NCI-H1417 (cell line): ENCODE measurements around the gene C1QC.
A peak's percentile ranks its signal among the peaks of the same experiment; 100 is the strongest.

ENCODE experiments used
- DNase-seq, 3 experiments: peaks; one replicate each; lab custom pipeline; 2025; lab: John Stamatoyannopoulos, UW

Gene C1QC

DNA sequence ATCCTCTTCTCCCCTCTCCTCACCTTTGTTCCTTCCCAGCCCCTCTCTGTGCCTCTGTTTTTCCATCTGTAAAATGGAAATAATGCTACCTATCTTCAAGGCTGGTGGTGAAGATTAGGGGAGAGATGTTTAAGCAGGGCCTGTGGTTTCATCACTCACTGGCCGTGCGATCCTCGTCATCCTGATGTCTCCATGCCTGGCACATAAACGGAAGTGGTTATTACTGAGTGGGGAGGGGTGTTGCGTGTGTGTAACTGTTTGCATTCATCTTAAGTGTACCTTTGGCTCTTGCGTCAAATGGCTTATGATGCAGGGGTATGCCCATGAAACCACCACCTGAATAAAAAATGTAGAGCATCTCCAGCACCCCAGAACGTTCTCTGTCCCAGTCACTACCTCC is 24.2 kb upstream of the C1QC start:
- DNase-seq = peak in 2 of 3 experiments; percentile 21 to 47

DNA sequence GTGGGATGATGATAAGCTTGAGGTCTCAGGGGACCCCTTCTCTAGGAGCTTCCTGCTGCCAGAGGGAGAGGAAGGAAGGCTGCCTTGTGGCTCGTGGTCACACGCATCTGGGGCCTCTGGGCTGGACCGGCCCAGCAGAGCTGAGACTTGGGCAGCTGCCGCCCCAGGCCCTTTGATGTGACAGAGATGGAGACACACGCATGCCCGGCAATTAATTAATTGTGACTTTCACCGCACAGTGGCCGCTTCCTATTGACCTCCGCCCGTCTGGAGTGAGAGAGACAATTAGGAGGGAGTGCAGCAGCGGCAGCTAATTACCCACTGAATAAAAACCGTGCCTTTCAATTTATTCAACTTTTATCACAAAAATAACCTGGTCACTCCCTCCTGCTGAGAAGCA is 23.6 kb upstream of the C1QC start:
- DNase-seq = peak in 2 of 3 experiments; percentile 34 to 67

DNA sequence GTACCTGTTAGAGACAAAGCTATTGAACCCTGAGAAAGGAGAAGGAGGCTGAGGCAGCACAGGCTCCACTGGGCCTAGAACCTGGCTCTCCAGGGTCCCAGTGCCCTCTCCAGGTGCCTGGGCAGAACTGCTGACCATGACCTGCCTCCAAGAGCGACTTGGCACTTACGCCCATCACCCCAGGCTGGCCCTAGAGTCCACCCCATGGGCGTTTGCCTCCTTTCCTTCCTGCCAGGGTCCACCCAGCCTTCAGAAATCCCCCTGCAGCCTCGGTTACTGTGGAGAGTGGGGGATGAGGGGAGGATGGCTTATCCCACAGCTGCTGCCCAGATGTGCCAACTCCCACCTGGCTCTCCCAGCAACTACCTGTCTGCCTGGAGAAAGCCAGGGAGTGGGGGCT is 21.7 kb upstream of the C1QC start:
- no peak for DNase-seq

DNA sequence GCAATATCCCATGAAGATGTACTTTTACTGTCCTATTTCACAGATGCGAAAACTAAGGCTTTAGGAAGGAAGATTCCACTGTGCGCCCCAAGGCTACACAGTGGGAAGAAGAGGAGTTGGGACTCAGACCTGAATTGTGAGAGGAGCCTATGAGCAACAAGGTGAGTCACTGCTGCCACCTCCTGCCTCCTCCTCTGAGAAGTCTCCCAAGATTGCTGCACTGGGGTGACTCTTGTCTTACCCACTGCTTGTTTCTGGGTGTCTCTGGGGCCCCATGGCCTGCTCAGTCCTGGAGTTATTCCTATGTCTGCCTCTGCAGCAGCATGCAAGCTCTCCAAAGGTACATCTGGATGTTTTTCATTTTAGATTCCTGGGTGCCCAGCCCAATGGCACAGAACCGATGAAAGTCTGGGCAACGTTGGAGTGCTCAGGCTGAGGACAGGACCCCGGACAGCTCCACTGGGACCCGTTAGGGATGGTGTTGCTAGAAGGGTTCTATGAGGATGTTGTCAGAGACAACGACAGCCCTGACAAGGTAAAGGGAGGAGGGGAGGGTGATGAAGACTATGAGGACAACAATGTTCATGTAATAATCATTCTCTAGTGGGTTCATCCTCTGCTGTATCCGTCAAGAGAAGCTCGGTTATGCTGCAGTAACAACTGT is 18.0 kb upstream of the C1QC start:
- no peak for DNase-seq

DNA sequence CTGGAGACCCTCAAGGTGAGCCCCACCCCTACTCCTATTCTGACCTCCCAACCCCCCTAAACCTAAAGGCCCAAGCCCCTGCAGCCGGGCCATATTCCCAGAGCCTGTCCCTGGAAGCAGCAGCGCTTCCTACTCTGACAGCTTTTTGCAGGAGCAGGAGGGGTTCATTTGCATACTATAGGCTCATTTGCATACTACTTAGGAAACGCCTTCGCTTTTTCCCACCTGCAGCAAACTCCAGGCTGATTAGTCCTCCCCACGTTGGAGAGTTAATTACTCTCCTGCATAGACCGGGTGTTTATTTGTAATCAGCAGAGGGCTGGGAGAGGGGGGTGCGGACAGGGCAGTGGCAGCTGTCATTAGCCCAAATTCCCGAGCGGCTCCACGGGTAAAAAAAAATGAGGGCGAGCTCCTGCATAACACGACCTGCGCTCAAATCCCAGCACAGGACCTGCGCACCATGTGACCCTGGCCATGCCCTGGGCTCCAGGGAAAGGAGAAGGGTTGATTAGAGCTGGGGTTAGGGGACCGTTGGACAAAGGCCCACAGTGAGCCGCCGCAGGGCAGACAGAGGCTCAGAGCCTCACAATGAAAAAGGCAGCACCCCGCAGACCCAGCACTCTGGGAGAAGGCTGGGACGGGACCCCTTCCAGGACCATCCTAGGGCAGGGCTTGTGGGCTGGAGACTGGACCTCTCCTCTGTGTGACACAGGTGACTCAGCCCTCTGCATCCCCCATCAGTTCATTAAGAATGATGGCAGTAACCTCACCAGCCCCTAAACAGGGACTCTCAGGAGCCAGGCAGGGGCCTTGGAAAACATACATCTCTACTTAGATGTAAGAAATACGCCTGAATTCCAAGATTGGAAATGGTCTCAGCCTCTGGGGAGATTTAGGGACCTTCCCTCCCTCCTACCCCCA is 16.9 kb upstream of the C1QC start:
- peak in 2 of 3 experiments; percentile 15 to 48 for DNase-seq

DNA sequence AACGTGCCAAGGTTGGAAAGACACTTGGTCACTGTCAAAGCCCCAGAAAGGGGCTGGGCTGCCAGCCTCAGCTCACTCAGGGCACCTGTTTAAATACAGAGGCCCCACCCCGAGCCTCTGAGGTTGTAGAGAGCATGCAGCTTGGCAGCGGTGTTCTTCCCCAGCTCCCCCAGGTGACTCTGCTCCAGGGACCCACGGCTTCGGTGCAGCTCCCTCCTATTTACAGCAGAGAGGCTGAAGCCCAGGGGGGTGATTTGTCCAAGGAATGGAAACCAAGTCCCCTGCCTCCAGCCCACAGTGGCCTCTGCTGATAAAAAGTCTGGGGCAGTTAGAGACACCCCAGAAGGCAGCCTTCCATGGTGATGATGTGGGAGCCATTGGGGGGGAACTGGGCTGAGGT is 16.1 kb upstream of the C1QC start:
- peak; percentile 40 to 70 (median 56) for DNase-seq

DNA sequence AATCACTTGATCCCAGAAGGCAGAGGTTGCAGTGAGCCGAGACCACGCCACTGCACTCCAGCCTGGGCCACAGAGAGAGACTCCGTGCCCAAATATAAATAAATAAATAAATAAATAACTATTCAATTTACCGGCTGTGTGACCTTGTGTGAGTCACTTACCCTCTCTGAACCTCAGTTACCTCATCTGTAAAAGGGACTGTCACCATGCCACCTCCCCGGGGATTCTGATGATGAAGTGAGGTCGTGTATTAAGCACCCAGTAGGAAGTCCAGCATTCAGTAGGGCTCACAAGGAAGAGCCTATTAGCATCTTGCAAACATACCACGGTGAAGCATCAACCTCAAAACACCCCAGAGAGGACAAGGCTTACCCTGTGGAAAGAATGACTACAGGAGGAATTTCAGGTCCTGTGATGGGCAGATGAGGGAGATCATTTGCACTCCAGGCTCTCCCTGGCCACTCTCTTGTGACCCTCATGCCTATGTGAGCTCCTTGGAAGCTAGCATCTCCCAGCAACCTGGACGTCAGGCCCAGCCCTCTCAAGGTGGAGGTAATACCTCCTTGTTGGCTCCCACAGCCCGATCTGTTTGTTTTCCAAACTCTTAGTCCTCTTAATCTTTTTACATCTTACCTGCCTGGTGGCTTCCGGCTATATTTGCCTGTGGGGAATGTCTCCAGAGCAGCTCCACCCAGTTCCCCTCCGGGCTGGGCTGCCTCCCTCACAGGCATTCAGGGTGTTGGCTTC is 14.6 kb upstream of the C1QC start:
- no peak for DNase-seq

DNA sequence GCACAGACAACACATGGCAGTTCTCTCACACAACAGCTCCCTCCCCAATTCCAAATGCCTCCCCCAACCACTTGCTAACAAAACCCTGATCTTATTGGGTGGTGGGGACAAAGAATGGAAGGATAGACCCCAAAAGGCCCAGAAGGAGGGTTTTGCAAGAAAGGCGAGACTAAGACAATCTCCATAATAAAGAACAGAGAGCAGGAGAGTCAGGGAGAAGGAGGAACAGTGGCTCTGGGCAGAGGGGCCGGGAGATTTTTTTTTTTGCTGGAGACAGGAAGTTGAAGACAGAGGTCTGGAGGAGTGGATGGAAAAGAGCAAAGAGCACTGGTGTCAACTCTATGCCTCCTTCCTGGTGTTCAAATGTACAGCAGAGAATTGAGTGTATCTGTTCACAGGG is 13.5 kb upstream of the C1QC start:
- no peak for DNase-seq

DNA sequence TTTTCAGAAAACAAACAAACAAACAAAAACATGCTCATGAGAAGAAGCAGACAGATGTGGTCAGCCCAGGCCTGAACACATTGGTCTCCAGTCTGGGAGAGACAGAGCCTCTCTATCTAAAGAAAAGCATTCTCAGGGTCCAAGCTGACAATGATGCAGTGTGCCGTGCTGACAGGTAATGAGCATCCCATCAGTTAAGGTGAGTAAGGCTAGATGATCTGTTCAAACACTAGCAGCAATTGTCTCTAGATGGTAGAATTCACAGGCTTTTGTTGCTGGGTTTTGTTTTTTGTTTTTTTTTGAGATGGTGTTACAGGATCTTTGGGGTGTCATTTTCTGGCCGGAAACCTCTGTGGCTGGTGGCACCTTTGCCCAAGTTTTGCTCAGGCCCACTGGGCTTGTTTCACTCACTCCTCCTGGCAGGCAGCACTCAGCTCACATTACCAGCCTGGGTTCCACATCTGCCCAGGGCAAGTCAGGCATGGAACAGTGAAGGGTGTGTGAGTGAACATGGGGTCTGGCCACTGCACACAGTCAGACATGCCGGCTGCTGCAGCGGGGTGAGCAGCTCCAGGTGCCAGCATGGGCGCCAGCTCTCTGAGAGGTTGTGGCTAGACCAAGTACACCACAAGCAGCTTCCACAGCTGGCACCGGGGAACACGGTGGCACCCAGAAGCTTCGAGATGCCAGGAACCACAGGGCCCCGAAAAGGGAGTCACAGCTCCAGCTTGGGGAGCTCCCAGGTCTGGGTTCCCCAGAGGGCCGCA is 9.6 kb upstream of the C1QC start:
- DNase-seq = no peak

DNA sequence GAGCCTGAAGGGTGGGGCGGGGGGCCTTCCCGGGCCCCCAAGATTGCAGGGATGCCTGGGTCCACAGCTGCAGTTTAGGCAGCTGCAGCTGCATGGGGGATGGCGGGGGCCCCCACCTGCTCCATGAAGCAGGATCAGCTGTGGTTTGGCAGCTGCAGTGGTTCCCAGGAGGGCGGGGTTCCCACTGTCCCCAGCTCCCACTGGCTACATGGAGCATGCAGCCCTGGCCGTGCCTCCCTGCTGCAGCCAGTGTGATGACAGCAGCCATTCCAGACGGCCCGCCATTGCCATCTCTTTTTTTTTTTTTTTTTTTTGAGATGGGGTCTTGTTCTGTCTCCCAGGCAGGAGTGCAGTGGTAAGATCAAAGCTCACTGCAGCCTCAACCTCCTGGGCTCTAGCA is 8.0 kb upstream of the C1QC start:
- DNase-seq = peak in 1 of 3 experiments; percentile 30

DNA sequence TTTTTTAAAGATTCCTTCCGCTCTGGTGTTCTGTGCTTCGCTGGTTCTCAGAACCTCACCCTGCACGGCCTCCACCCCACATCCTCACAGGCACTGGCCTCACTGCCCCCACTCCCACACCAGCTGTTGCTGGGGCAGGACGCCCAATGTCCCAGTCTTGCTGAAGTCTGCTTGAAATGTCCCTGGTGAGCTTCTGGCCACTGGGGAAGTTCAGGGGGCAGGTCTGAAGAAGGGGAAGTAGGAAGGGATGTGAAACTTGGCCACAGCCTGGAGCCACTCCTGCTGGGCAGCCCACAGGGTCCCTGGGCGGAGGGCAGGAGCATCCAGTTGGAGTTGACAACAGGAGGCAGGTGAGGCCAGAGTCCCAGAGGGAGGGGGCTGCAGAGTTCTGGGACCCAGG is 7.1 kb upstream of the C1QC start, which contains the start of gene C1QA:
C1QA (plus strand) TSS at position 276 of the 400 bp plus-strand sequence. CDS start 989 bp downstream, outside the sequence.
- DNase-seq = no peak

DNA sequence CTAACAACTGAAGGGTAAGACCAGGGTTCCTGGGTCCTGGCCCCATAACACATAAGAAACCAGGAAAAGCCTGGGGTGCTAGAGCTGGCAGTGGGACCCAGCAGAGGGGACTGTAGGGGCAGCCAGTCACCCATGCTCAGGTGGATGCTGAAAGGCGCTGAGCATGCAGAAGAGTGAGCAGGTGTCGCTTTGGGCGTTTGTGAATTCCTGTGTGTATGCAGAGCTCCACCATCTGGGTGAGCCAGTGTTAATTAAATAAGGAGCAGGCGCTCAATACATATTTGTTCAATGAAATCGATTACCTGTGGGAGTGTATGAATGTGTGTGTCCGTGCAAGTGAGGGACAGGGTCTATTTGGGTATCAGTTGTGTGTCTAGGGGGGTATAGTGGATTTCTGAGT is 6.5 kb upstream of the C1QC start:
- DNase-seq = peak; percentile 55 to 81 (median 57)

DNA sequence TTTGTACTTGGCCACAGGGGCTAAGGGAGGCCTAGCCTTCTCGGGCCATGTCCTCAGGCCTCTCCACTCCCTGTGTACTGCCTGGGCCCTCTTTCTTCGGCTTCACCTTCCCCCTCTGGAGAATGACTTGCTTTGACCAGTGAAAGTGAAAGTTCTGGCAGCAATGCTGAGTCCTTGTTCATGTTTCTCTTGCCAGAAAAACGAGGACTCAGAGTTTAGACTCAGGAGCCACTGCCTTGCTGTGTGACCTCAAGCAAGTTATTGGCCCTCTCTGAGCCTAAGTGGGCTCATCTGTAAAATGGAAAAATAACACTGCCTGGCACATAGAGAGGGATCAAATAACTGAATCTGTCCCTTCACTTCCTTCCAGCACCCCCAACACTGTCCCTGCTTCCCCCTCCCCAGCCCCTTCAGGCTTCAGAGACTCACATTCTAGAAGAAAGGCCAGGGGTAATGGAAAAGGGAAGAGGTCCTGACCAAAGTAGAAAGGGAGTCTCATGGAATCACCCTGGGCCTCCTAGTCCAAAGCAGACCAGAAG is 5.5 kb upstream of the C1QC start:
- no peak for DNase-seq

DNA sequence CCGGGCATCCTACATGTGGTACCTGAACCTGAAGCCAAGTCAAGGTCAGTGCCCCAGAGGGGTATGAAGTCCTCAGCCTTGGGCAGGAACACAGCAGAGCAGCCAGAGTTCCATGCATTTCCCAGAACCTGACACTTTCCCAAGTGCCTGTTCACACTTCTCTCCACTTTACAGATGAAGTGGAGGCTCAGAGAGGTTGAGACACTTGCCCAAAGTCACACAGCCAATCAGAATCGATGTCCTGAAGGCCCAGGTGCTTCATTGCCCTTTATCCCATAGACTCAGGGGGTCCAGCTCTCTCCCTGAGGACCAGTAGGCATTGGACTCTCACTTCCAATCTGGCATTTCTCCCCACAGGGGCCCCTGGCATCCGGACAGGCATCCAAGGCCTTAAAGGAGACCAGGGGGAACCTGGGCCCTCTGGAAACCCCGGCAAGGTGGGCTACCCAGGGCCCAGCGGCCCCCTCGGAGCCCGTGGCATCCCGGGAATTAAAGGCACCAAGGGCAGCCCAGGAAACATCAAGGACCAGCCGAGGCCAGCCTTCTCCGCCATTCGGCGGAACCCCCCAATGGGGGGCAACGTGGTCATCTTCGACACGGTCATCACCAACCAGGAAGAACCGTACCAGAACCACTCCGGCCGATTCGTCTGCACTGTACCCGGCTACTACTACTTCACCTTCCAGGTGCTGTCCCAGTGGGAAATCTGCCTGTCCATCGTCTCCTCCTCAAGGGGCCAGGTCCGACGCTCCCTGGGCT is 4.8 kb upstream of the C1QC start:
- no peak for DNase-seq

DNA sequence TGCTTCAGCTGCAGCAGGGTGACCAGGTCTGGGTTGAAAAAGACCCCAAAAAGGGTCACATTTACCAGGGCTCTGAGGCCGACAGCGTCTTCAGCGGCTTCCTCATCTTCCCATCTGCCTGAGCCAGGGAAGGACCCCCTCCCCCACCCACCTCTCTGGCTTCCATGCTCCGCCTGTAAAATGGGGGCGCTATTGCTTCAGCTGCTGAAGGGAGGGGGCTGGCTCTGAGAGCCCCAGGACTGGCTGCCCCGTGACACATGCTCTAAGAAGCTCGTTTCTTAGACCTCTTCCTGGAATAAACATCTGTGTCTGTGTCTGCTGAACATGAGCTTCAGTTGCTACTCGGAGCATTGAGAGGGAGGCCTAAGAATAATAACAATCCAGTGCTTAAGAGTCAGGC is 4.1 kb upstream of the C1QC start:
- no peak for DNase-seq

DNA sequence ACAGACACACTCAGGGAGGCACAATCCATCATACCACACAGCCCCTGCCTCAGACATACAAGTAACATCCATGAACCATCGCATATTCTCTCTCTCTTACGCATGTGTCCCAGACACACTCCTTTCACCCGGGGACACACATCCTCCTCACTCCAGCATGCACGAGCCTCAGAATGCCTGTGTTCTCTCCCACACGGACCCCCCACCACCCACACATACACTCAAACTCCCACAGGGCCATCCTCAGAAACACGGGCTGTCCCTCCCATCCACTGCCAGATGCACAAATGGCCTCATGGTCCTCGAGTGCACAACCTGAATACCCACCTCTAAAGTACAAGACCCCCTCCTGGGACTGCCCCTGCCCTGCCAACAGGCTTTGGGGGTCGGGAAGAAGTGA is 2.2 kb upstream of the C1QC start:
- DNase-seq = no peak

DNA sequence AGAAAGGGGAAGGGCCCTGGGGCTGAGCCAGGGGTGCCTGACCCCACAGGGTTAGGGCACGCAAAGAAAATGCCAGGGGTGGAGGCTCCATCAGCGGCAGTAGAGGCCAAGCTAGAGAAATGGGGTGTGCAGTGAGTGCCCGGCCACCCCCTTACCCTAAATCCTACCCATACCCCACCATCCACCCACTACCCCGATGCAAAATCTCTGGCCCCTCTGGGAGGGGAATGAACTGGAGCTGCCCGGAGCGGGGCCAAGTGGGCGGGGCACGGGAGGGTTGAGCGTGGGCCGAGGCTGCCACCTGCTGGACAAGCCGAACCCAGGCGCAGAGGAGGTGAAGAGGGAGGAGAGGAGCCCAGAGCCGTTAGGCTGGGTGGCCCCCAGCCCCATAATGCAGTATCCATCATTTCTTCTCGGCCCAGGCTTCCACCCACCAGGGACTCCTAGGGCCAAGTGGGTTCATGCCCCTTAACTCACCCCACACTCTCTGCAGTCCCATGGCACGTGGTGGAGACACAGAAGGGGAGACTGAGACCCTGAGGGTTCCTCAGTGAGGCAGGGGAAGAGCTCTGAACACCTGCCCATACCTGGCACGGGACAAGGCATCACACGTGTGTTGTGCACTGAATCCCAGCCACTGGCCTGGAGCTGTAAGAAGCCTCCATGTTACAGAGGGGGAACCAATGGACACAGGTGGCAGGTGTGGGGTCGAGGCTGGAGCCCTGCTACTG is 1.4 kb upstream of the C1QC start:
- DNase-seq = peak; percentile 43 to 69 (median 64)

DNA sequence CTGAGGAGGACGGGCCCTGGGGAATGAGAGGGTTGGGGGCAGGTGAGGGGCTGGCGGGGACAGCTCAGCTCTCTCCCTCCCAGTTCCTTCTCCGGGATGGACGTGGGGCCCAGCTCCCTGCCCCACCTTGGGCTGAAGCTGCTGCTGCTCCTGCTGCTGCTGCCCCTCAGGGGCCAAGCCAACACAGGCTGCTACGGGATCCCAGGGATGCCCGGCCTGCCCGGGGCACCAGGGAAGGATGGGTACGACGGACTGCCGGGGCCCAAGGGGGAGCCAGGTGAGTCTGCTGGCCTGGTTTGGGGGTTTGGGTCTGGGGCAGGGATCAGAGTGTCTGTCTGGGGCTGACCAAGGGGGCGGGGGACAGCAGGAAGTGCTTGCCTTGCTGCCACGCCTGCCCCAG is 495 bp downstream of the C1QC start:
- DNase-seq = no peak

DNA sequence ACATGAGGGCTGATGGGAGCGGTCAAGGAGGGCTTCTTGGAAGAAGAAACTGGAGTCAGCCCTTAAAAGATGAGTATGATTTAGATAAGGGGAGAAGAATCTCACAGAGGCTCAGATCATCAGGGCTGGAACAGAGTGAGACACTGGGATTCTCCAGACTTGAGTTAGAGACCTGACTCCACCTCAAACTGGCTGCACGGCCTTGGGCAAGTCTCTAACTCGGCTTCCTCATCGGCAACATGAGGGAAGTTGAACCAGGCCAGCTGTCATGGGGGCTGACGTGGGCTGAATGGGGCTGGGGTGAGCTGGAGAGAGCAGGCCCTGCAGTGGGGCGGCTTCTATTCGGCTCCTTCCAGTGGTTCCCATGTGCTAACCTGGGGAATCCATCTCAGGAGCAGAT is 2.5 kb downstream of the C1QC start:
- DNase-seq = no peak

DNA sequence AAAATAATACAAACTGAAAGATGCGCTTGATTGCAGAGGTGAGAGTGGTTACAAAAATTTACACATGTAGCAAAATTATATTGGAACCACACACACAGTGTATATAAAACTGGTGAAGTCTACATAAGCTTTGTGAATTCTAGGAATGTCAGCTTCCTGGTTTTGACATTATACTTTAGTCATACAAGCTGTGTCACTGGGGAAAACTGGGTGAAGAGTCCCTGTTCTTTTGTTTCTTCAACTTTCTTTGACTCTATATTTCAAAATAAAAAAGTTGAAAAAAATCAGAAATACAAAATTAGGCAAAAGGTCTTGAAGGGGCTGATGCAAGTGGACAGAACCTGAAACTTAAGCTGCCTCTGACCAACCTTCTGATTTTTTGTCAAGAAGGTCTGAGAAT is 3.0 kb downstream of the C1QC start:
- no peak for DNase-seq
